ENCODE results near the gene SHB.

DNA sequence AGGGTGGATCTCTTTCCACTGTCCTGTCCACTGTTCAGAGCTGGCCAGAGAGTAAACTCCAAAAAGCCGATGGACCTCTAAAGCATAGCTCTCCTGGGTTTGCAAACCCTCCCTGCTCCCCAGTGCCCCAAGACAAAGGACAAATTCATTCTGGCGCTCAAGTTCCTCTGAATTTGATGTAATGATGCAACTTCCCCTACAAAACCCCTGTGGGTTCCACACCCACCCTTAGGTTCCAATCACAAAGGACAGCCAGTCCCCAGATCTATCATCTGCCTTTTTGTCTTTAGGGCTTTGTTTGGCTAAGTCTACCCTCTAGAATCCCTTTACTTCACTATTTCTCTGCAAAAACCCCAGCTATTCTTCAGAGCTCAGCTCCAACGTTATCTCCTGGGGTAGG, 107.7 kb downstream of the SHB start:
- TF ChIP-seq, protein P1, sequence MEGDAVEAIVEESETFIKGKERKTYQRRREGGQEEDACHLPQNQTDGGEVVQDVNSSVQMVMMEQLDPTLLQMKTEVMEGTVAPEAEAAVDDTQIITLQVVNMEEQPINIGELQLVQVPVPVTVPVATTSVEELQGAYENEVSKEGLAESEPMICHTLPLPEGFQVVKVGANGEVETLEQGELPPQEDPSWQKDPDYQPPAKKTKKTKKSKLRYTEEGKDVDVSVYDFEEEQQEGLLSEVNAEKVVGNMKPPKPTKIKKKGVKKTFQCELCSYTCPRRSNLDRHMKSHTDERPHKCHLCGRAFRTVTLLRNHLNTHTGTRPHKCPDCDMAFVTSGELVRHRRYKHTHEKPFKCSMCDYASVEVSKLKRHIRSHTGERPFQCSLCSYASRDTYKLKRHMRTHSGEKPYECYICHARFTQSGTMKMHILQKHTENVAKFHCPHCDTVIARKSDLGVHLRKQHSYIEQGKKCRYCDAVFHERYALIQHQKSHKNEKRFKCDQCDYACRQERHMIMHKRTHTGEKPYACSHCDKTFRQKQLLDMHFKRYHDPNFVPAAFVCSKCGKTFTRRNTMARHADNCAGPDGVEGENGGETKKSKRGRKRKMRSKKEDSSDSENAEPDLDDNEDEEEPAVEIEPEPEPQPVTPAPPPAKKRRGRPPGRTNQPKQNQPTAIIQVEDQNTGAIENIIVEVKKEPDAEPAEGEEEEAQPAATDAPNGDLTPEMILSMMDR (conservative IDR thresholded peaks at IDR 0.05; ENCODE audit: low read depth, low read length): no peak
- TF ChIP-seq EZH2 (IDR thresholded peaks at IDR 0.05; ENCODE audit: borderline replicate concordance, low read depth, low read length, poor library complexity, severe bottlenecking): no peak

Data from A673 (cell line).